ENCODE measurements around the gene ARHGEF33.
"Not testable (repeated sequence)": the region's sequence is repeated elsewhere in the genome, so short reads cannot be mapped to it uniquely, and the experiment has no call there.

Gene ARHGEF33

GRCh38 chr2:38911191-38911590 lies 21.5 kb downstream of the ARHGEF33 start:
- DNase-seq, result no peak

GRCh38 chr2:38912619-38913018 lies 22.9 kb downstream of the ARHGEF33 start:
- no peak for DNase-seq

GRCh38 chr2:38922389-38922788 lies 32.7 kb downstream of the ARHGEF33 start:
- no peak for DNase-seq

GRCh38 chr2:38922902-38923301 lies 33.2 kb downstream of the ARHGEF33 start:
- no peak for DNase-seq

- peak; percentile 12 for DNase-seq
These were observed 36.3 kb downstream of the ARHGEF33 start for GRCh38 chr2:38925982-38926381.

GRCh38 chr2:38930600-38930999 lies 40.9 kb downstream of the ARHGEF33 start:
- DNase-seq, result no peak

- no peak for DNase-seq
These were observed 42.9 kb downstream of the ARHGEF33 start for GRCh38 chr2:38932586-38932985.

GRCh38 chr2:38933653-38934052 lies 44.0 kb downstream of the ARHGEF33 start:
- no peak for DNase-seq

GRCh38 chr2:38934742-38935141 lies 45.1 kb downstream of the ARHGEF33 start:
- no peak for DNase-seq

GRCh38 chr2:38935568-38936172 lies 46.0 kb downstream of the ARHGEF33 start:
- no peak for DNase-seq

GRCh38 chr2:38936516-38936915 lies 46.8 kb downstream of the ARHGEF33 start:
- DNase-seq, result not testable (repeated sequence)

GRCh38 chr2:38937548-38937947 lies 47.9 kb downstream of the ARHGEF33 start:
- no peak for DNase-seq

- no peak for DNase-seq
These were observed 51.1 kb downstream of the ARHGEF33 start for GRCh38 chr2:38940746-38941145.

GRCh38 chr2:38943784-38944183 lies 54.1 kb downstream of the ARHGEF33 start:
- no peak for DNase-seq

- no peak for DNase-seq
These were observed 55.7 kb downstream of the ARHGEF33 start for GRCh38 chr2:38945372-38945771.

- no peak for DNase-seq
These were observed 56.2 kb downstream of the ARHGEF33 start for GRCh38 chr2:38945911-38946310.

- peak; percentile 86 for DNase-seq
These were observed 57.9 kb downstream of the ARHGEF33 start for GRCh38 chr2:38947241-38948239.

GRCh38 chr2:38948387-38948882 lies 58.8 kb downstream of the ARHGEF33 start:
- DNase-seq, result no peak

GRCh38 chr2:38948995-38949394 lies 59.3 kb downstream of the ARHGEF33 start:
- no peak for DNase-seq

GRCh38 chr2:38951766-38952165 lies 62.1 kb downstream of the ARHGEF33 start:
- no peak for DNase-seq

- DNase-seq, result no peak
These were observed 68.3 kb downstream of the ARHGEF33 start for GRCh38 chr2:38957972-38958371.

- no peak for DNase-seq
These were observed 69.8 kb downstream of the ARHGEF33 start for GRCh38 chr2:38959466-38959865.

- DNase-seq, result peak; percentile 90
These were observed 70.4 kb downstream of the ARHGEF33 start for GRCh38 chr2:38959938-38960608.
